Left renal cortex interstitium (tissue), 4 donors: Measurements from ENCODE around the gene LTBP1. TPM values are rescaled to one million over a fixed set of nuclear protein-coding genes. Genes with fewer than 3 reads are reported as not detected.

Experiments used
- DNase-seq, 4 donors: peaks; one replicate each; pipeline ENCODE4 v3.0.0-alpha.2; 2013; ENCODE audit warnings: low read depth in 4 of 4, low spot score in 2 of 4, missing footprints in 1 of 4
- polyA plus RNA-seq, 4 donors: library from polyadenylated mRNA; unstranded; fragments of 120-200 nt; gene quantifications; one replicate each; pipeline ENCODE4 v1.2.1, GENCODE V29; 2013; ENCODE audit not compliant: insufficient read length in 4 of 4

LTBP1 gene
- polyA plus RNA-seq, 4 donors, result 65.7 to 85.2 (median 76.3) TPM

DNA sequence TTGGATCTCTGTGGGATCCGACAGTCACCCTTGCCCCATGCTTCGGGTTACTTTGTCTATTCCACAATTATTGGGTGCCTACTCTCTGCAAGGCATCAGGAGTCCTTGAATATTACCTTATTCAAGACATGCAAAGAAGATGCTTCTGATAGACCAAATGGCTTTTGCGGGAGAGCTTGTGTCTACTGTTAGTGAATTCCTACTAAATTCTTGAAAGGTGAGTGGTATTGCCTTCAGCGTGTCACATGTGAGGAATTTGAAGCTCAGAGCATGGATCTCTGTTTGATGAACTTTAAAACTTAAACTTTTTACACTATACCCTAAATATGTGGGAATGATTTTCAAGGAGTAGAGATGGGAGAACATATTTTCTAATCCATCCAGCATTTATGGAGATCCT, 184.4 kb downstream of the LTBP1 start:
- no peak for DNase-seq

DNA sequence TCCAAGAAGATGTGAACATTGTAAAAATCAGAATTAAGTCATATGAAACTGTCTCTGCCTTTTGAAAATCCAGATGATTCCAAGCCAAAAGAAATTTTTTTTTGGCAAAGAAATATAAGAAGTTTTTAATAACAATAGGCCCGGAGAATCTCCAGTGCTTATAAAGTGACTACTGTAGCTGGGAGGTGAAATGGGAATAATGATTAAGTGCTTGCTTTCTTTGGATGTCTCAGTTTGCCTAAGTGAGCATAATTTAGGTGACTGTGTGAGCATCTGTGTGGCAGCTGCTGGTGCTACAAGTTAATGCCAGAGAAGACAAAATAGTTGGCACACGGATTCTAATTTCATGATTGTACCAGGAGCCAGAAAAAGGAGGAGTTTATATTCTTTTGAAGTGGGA, 185.0 kb downstream of the LTBP1 start:
- DNase-seq, result no peak

DNA sequence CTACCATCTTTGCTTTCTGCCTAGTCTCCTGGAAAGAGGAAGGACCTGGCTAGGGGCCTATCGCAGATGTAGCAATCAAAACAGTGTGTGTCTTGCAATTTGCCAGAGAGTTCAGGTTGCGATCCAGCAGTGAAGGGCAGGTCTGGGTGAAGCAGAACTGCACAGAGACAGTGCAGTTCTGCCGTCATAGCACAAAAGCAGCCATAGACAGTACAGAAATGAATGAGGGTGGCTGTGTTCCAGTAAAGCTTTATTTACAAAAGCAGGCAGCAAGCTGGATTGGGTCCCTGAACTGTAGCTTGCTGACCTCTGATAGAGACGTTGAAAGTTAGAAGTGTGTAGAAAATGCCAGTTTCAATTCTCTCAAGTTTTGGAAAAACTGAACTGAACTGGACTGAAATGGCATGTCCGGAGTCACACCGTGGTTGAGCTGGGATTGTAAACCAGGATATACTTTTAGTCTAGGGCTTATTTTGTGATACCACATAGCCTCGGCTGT, 186.8 kb downstream of the LTBP1 start:
- no peak for DNase-seq

DNA sequence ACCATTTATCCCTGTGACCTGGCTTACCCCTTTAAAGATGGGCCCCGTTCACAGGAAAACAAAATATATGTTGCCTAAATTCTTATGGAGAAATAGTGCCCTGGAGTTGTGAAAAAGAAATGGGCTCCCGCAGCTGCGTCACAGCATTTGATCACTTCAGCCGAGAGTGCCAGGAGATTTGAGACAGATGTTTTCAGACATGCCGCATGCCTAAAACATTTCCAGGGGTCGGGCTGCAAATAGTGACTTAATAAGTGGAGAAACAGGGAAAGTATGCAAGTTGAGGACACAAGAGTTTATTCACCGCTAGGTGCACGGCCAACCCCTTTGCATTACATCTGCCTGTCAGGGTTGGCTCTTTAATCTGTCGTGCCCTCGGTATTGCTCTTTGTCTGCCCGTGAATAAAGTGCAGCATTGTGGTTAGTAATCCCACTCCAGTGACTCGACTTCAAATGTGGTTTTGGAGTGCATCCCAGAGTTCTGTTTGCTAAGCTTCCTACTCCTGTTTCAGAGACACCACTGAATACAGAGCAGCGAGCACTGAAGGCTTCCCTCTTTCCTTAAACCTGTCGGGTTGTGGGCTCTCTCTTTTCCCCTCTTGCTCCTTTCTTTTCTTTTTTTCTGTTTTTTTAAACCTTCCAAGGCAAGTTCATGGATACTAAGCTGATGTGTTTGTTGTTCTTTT, 187.5 kb downstream of the LTBP1 start:
- peak in 2 of 4 donors; percentile 54 to 60 for DNase-seq

DNA sequence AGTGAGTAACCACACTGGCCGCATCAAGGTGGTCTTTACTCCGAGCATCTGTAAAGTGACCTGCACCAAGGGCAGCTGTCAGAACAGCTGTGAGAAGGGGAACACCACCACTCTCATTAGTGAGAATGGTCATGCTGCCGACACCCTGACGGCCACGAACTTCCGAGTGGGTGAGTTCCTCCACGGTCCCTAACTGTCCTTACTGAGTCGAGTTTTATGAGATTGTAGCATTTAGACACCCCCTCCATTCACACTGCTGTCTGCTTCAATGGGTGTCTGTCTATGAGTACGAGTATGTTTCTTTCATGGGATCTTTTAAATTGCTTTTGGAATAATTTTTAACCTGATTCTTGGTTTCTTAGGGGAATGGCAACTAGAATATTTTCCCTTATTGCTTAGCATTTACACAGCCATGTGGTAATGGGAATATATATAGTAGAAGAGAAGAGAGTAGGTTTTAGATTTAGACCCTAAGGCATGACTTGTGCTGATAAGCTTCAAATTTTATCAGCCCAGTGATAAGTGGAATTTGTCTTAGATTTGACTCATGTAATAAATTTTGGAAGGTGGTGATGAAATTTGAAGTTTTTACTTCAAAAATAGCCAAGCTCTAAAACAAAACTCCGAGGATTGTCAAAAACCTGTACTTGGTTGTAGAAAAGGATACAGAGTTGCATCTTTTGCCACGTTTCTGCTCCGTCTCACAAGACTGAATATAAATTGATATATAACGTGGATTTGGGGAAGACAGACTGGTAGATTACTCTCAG, 188.2 kb downstream of the LTBP1 start:
- no peak for DNase-seq

DNA sequence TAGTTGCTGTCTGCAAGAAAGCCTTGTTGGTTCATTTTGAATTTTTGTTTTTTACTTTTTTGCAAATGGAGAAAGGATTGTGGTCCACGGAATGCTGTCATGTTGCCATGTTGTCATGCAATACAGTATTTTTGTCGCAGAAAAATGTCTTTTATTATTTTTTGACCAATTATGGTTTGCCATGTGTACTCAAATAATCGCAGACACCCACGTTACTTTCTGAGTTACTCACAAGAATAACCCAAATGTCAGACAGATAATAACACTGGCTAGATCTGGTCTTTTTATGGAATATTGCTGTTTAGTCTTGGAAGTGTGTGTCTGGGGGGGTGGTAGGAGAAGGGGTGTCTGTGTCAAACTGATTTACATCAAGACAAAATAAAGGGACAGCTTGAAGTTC, 188.9 kb downstream of the LTBP1 start:
- no peak for DNase-seq

DNA sequence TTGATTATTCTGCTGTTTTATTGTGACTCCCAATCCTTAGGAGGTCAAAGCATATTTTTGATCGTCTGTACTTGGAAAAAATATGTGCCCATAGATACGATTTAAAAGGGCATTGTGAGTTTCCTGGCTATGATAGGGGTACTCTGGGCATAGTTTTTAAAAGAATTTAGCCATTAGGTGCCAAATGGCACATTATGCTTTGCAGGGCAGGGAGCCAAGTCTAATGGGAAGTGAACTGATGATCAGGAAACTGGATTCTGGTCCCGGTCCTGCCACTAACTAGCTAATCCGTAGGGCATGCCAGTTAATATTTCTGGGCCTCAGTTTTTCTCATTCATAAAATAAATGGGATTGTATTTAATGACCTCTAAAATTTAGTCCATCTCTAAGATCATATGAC, 189.3 kb downstream of the LTBP1 start:
- DNase-seq, result no peak

DNA sequence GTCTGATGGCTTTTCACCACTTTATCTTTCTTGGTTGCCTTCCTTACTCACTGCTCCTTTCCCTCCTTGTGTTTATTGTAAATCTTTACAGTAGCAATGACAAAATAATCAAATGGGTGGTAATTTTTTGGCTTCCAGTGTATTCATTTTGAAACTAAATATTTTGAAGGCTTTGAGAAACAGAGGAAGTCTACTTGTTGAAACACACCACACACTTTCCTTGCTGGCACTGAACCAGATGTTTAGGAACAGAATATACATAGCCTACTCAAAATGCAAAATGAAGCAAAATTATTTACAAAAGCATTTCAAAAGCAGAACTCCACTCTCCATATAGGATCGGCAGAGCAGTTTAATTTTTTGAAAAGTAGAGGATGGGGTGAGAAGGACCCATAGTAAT, 189.8 kb downstream of the LTBP1 start:
- DNase-seq, result no peak

DNA sequence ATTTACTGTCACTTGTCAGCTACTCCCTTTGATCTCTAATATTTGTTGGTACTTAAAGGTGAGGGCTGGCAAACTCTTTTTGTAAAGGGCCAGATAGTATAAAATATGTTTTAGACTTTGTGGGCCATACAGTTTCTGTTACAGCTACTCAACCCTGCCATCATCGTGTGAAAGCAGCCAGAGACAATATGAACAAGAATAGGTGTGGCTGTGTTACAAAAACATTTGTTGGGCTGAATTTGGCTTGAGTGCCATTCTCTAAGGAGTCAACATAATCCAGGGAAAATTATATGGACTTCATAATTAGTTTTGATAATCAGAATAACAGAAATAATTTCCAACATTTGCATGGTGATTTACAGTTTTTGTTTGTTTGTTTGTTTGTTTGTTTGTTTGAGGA, 190.6 kb downstream of the LTBP1 start:
- no peak for DNase-seq

DNA sequence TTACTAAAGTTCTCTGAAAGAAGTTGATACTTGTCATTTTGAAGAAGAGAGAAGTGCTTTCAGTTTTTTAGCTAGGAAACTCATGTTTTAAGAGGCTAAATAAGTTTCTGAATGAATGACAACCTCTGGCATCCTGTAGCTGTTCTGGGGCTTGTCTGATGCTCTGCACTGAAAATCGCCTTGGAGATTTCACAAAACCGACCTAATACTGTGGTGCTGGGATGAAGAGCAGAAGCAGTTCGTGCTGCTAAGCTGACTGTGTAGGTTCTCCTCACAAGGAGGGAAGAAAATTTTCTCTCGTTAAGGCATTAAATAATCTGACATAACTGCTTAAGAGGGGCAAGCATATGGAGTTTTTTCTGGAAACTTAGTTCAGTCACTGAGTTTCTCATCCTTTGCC, 193.2 kb downstream of the LTBP1 start:
- no peak for DNase-seq

DNA sequence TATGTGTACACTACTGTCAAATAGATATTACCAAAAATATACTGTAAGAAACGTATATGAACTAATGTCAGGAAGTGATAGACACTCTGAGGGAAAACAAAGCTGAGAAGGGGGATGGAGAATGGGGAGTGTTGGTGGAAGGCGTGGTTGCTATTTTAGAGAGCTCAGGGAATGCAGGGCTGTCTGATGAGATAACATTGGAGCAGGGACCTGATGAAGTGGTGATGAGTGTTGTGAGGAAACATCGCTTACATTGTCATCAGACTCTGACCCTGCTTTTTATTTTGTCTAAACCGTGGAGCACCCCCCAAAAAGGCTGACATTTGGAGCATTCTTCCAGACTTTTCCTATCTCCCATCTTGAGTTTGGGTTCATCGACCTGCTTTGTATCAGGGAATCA, 194.7 kb downstream of the LTBP1 start:
- DNase-seq, result no peak

DNA sequence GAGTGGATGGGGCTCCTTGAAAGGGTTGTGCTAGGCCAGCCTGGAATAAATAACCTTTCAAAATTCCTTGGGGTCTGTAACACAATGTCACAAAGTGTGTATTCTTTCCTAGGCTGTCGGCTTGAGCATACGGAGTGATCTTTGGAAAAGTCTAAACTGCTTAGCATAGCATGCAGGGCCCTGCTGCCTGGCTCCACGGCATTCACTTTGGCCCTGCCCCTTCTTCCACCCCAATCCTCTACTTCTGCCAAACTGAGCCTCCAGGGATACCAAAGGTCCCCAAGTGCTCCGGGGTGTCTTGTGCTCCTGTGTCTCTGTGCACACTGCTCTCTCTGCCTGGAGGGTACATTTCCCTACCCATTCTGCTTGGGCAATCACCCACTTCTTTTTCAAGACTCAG, 196.1 kb downstream of the LTBP1 start:
- DNase-seq, result no peak

DNA sequence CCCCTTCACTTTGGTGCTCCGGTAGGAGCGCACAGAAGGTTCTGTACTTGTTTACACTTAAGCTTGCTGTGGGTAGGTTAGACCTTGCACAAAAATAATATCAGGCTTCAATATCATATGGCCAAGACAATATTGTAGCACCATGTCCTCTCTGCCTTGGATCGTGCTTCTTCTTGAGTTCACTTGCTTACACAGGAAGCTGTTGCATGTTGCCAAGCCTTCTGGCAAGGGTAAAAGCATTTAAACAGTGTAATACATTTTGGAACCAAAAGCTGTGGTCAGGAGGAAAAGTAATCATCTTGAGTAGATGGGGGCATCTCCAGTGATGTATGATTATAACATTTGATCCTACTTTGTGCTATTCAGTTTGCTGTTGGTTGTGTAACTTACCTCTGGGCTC, 197.5 kb downstream of the LTBP1 start:
- no peak for DNase-seq

DNA sequence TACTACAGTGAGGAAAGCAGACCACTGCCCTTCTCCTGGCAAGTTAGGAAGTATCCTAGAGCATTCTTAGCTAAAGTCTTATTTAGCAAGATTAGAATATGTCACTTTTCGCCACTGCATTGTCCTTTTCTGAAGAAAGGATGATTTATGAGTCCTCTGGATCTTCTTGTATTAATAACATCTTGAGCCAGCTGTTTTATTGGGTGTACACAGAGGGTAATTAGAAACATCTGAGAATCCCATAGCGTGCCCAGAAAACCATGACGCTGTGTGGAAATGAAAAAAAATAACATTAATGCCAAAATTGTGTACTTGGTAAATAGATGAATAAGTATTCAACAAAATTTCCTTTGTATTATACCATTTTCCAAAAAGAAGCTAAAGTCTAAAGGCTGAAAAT, 198.7 kb downstream of the LTBP1 start:
- no peak for DNase-seq

DNA sequence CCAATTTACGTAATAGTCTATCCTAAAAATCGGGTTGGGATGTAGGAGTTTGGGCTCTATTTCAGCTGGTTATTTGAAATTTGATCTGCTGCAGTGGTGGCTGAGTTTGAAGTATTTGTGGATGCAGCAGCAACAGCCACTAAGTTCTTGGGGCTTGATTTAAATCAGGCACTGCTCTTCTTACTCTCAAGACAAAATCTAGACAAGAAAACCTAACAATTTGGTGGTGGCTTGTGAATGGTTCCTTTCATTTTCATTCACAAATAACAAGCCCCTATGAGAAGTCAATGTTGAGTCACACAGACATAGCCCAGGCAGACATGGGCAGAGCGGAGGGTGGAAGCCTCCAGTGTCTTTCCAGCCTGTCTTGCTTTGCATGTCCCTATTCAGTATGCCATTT, 199.3 kb downstream of the LTBP1 start:
- DNase-seq, result no peak

DNA sequence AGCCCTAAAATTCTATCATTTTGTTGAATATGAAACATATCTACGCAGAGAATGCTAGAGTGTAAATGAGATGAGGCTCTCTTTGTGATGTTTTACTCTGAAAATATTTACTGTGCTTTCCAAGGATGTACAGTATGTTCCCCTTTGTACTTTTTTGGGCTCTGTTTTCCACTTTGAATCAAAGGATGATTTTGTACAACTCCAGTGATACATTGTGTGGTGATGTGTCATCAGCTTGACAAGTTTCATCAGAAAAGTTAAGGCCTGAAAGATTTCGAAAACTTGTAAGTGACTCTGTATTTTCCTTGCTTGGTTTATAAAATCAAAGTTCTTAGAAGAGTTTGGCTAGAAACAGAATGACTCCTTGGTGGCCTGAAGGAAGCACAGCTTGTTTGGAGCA, 206.3 kb downstream of the LTBP1 start:
- no peak for DNase-seq

DNA sequence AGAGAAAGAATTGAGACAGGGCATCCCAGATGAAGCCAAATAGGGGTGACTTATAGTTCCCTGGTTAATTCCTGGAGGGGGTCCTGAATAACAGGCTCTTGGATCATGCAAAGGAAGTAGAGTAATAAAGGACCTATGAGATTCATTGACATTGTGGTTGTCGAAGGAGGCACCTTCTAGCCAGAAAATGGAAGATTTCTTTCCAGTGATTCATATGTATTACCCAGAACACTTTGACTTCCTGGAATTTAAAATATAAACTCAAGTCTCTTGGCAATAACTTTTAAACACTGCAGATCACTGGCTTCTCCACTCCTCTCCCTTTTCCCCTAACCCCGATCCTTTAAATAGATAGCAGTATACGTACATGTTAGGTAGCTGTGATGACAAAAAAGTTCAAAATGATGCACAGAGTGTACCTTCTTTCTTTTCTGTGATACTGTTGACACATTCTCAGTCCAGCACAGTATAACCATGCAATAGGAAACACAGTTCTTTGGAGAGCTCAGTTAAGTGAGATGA, 211.8 kb downstream of the LTBP1 start:
- DNase-seq, result no peak

DNA sequence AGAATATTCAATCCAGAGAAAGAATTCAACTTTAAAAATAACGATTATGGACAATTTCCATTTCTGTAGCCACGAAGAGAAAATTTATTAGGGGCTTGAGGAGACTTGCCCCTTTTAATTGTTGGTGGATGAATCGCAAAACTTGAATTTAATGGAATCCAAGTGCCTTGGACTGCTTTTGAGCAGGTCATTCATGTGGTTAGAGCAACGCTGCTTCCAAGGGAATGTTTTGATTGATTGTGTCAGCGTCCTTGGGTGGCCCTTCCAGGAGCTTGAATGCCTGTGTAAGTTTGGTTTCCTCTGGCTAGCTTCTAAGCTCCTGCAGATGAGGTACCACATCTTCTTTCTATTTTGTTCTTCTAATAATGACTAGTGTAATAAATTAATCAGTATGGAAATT, 213.4 kb downstream of the LTBP1 start:
- DNase-seq, result no peak

DNA sequence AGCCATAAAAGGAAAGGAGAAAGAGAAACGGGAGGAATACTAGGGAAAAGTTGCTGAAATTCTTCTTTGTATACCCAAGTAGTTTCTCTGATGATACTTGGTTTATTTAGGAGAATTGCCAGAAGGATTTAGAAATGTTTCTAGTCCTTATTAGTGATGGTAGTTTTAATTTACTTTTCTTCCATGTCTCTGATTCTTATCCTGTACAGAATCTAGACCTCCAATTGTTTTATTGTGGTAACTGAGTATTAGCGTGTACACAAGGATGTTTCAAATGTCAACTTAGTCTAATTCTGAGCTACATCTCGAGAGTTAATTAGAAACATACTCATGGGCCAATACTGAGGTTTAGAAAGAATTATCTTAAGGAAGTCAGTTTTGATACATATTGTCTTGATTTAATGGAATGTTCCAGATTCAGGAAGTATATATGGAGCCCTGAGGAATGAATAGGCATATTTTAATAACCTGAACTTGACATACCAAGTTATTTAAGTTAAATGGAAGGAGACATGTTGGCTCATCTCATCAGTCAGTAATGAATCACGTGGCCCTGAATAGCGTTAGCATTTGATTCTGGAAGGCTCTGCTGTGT, 219.6 kb downstream of the LTBP1 start:
- no peak for DNase-seq

DNA sequence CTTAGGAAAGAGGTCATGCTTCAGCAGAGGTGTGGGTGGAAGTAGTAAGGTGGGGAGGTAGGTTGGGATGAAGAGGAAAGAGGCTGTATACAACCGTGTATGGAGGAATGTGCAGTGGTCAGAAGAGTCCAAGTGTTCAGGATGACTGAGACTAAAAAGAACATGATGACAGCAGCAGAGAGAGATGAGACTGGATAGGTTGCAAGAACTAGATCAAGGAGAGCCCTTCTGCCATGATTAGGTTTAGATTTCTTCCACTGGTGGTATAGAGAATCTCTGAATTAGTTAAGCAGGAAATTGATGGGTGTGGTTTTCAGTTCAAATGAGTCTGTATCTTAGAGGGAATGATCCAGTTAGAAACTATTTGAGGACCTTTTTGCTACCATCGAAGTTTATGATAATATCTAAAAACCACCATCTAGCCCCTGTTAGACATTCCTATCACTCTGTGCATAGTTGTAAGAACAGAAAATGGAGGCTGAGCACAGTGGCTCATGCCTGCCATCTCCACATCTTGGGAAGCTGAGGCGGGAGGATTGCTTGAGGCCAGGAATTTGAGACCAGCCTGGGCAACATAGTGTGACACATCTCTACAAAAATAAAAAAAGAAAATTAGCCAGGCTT, 221.0 kb downstream of the LTBP1 start:
- no peak for DNase-seq

DNA sequence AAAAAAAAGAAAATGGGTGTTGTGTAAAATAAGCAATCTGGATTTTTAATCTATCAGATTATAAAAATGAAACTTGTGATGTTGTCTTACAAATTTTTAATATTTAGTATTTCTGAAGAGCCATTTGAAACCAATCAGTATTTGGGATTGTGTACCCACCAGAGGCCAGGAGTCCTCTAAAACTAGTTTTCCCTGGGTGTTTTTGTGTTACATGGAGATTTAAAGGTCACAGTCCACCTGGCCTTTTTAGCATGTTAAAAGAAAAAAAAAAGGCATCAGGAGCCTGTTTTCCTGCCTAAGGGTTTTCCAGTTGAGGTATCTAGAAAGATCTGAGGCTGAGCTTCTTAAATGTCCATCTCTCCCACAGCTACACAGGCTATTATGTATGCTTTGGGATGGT, 221.7 kb downstream of the LTBP1 start:
- no peak for DNase-seq
